H1 (cell line): ENCODE results near the gene ZNF670. TPM values are rescaled to one million over a fixed set of nuclear protein-coding genes. Genes with fewer than 3 reads are reported as not detected.

Experiments
- CTCF ChIA-PET: fragments of 300-600 bp; sonication (Branson Sonifier 250); formaldehyde crosslinking; loops from one replicate; lab custom pipeline; 2021; ENCODE audit not compliant: partially characterized antibody; lab: Charles Lee
- POLR2A ChIA-PET: fragments of 300-600 bp; sonication (Branson Sonifier 250); formaldehyde crosslinking; loops from one replicate; lab custom pipeline; 2021; ENCODE audit warnings: inconsistent platforms; ENCODE audit not compliant: partially characterized antibody; lab: Charles Lee
- DNase-seq, 2 experiments: peaks; one replicate each; pipeline versions ENCODE4 v3.0.0 to v3.0.0-alpha.2; 2010 to 2022; ENCODE audit warnings: low spot score in 2 of 2, low read depth in 1 of 2, mixed read lengths in 1 of 2
- FAIRE-seq: peaks from 2 replicates; lab custom pipeline; 2011; peaks lifted over from hg19 to GRCh38; lab: Jason Lieb, UNC
- H2AFZ ChIP-seq: 2 replicates; pipeline ENCODE4 v1.8.1; 2012; ENCODE audit warnings: low read length, inconsistent platforms
- H2AK5ac ChIP-seq: 2 replicates; pipeline ENCODE4 v1.6.1; 2013; ENCODE audit warnings: low read depth, low read length
- H2BK120ac ChIP-seq: replicated peaks from 2 replicates; pipeline ENCODE3; 2013; ENCODE audit warnings: low read depth, low read length, inconsistent platforms
- H2BK12ac ChIP-seq: 2 replicates; pipeline ENCODE4 v1.6.1; 2013; ENCODE audit warnings: low read depth, low read length
- H2BK15ac ChIP-seq: 2 replicates; pipeline ENCODE4 v1.6.1; 2013; ENCODE audit warnings: low read length
- H2BK20ac ChIP-seq: 2 replicates; pipeline ENCODE4 v1.6.1; 2013; ENCODE audit warnings: low read length
- H2BK5ac ChIP-seq: 2 replicates; pipeline ENCODE4 v1.6.1; 2013; ENCODE audit warnings: low read depth, low read length
- H3K14ac ChIP-seq: 2 replicates; pipeline ENCODE4 v1.6.1; 2013; ENCODE audit warnings: inconsistent platforms; ENCODE audit not compliant: insufficient read length
- H3K18ac ChIP-seq: 2 replicates; pipeline ENCODE4 v1.6.1; 2013; ENCODE audit warnings: low read length; ENCODE audit errors: extremely low read depth
- H3K23ac ChIP-seq: 2 replicates; pipeline ENCODE4 v1.6.1; 2013; ENCODE audit warnings: inconsistent platforms; ENCODE audit not compliant: insufficient read length
- H3K23me2 ChIP-seq: 2 replicates; pipeline ENCODE4 v1.6.1; 2013; ENCODE audit warnings: low read depth, low read length
- H3K27ac ChIP-seq: 2 replicates; pipeline ENCODE4 v1.6.1; 2011; ENCODE audit warnings: low read depth, low read length, inconsistent platforms
- H3K27me3 ChIP-seq, 4 experiments: replicated peaks in 1 of 4; 1 replicate in 1 of 4; 2 replicates in 3 of 4; pipeline versions ENCODE4 v1.6.1 to v1.8.1; 2011 to 2013; ENCODE audit warnings: low read length in 3 of 4, mild to moderate bottlenecking in 3 of 4, inconsistent platforms in 2 of 4, mixed read lengths in 2 of 4, moderate library complexity in 1 of 4; ENCODE audit not compliant: control insufficient read depth in 3 of 4, insufficient read depth in 3 of 4; ENCODE audit errors: extremely low read depth in 1 of 4
- H3K36me3 ChIP-seq, 4 experiments: 2 replicates each; pipeline versions ENCODE4 v1.6.1 to v1.8.1; 2011 to 2013; ENCODE audit warnings: mild to moderate bottlenecking in 4 of 4, low read length in 3 of 4, moderate library complexity in 2 of 4, control low read depth in 1 of 4, inconsistent platforms in 1 of 4; ENCODE audit not compliant: insufficient read depth in 4 of 4, control insufficient read depth in 2 of 4
- H3K4ac ChIP-seq: replicated peaks from 2 replicates; pipeline ENCODE3; 2013; ENCODE audit warnings: low read length, low read depth, mixed read lengths, inconsistent platforms; ENCODE audit not compliant: insufficient read length
- H3K4me1 ChIP-seq, 4 experiments: replicated peaks in 1 of 4; 1 replicate in 1 of 4; 2 replicates in 3 of 4; pipeline versions ENCODE4 v1.6.1 to v1.8.1; 2011 to 2013; ENCODE audit warnings: low read length in 3 of 4, inconsistent platforms in 2 of 4, mixed read lengths in 1 of 4; ENCODE audit not compliant: insufficient read depth in 4 of 4, control insufficient read depth in 3 of 4
- H3K4me2 ChIP-seq, 2 experiments: 2 replicates each; pipeline versions ENCODE4 v1.6.1 to v1.8.1; 2011 to 2013; ENCODE audit warnings: low read depth in 2 of 2, low read length in 2 of 2, control low read depth in 1 of 2, inconsistent platforms in 1 of 2, mild to moderate bottlenecking in 1 of 2; ENCODE audit not compliant: insufficient read depth in 1 of 2
- H3K4me3 ChIP-seq, 4 experiments: fragments of 200-600, 300-600 bp in 1 of 4; sonication (generic), shearing (Covaris generic), sonication (Bioruptor Twin) in 1 of 4; 2 replicates each; pipeline versions ENCODE4 v1.5.1 to v1.8.1; 2011 to 2016; ENCODE audit warnings: low read length in 4 of 4, low read depth in 3 of 4, control low read depth in 2 of 4, inconsistent platforms in 2 of 4, mild to moderate bottlenecking in 2 of 4, mixed read lengths in 1 of 4, moderate library complexity in 1 of 4; ENCODE audit not compliant: insufficient read depth in 2 of 4; ENCODE audit errors: extremely low read depth in 1 of 4
- H3K56ac ChIP-seq: replicated peaks from 2 replicates; pipeline ENCODE3; 2013; ENCODE audit warnings: low read depth, mild to moderate bottlenecking, mixed read lengths, low read length, inconsistent platforms; ENCODE audit not compliant: insufficient read length
- H3K79me1 ChIP-seq: 2 replicates; pipeline ENCODE4 v1.6.1; 2013; ENCODE audit warnings: low read depth, low read length, control low read depth
- H3K79me2 ChIP-seq, 2 experiments: 2 replicates each; pipeline versions ENCODE4 v1.6.1 to v1.8.1; 2012 to 2013; ENCODE audit warnings: low read length in 2 of 2, mild to moderate bottlenecking in 2 of 2, inconsistent platforms in 1 of 2; ENCODE audit not compliant: insufficient read depth in 2 of 2, control insufficient read depth in 1 of 2
- H3K9ac ChIP-seq, 4 experiments: replicated peaks in 1 of 4; 1 replicate in 1 of 4; 2 replicates in 3 of 4; pipeline versions ENCODE4 v1.6.1 to v1.8.1; 2011 to 2013; ENCODE audit warnings: low read depth in 3 of 4, low read length in 3 of 4, control low read depth in 2 of 4, mild to moderate bottlenecking in 2 of 4, moderate library complexity in 2 of 4, inconsistent platforms in 1 of 4; ENCODE audit errors: extremely low read depth in 1 of 4
- H3K9me3 ChIP-seq, 2 experiments: 2 replicates each; pipeline versions ENCODE4 v1.6.1 to v1.8.1; 2012 to 2013; ENCODE audit warnings: mild to moderate bottlenecking in 2 of 2, moderate library complexity in 2 of 2, control low read depth in 1 of 2, inconsistent platforms in 1 of 2, low read depth in 1 of 2, low read length in 1 of 2, mixed read lengths in 1 of 2; ENCODE audit not compliant: insufficient read depth in 2 of 2
- H4K20me1 ChIP-seq, 2 experiments: replicated peaks in 1 of 2; 2 replicates each; pipeline versions ENCODE3 to v1.8.1; 2011 to 2013; ENCODE audit warnings: inconsistent platforms in 2 of 2, low read length in 2 of 2, mild to moderate bottlenecking in 1 of 2; ENCODE audit not compliant: insufficient read depth in 2 of 2, control insufficient read depth in 1 of 2
- H4K5ac ChIP-seq: 2 replicates; pipeline ENCODE4 v1.6.1; 2013; ENCODE audit warnings: low read length, low read depth, mixed read lengths, inconsistent platforms; ENCODE audit not compliant: insufficient read length
- H4K8ac ChIP-seq: 2 replicates; pipeline ENCODE4 v1.8.0; 2013; ENCODE audit warnings: mild to moderate bottlenecking, moderate library complexity, low read length, inconsistent platforms; ENCODE audit not compliant: insufficient read depth; ENCODE audit errors: extremely low read depth
- H4K91ac ChIP-seq: replicated peaks from 2 replicates; pipeline ENCODE3; 2013; ENCODE audit warnings: low read length, mixed read lengths, inconsistent platforms; ENCODE audit not compliant: insufficient read length
- CBX8 ChIP-seq: fragments of 300-800, 300-1000 bp; sonication (generic); IDR thresholded peaks from 2 replicates; pipeline ENCODE4 v1.7.1; 2016; ENCODE audit warnings: low read depth, low read length, borderline replicate concordance
- POLR2AphosphoS5 ChIP-seq: IDR thresholded peaks from 2 replicates; pipeline ENCODE4 v1.6.1; 2011; ENCODE audit warnings: low read depth, low read length
- SUZ12 ChIP-seq: fragments of 200-600 bp; sonication (generic); IDR thresholded peaks from 2 replicates; pipeline ENCODE4 v1.6.1; 2012; ENCODE audit warnings: mild to moderate bottlenecking, inconsistent platforms, low read length, moderate library complexity, mixed read lengths
- WGBS, 2 experiments: shearing (Covaris generic) in 1 of 2; methylation state at CpG; one replicate each; pipeline versions ENCODE4 v1.1.6 to v1.1.7; 2013 to 2015; ENCODE audit warnings: low lambda C conversion rate in 2 of 2, mixed read lengths in 2 of 2, inconsistent platforms in 1 of 2, low coverage in 1 of 2, missing lambda C conversion rate in 1 of 2; ENCODE audit not compliant: insufficient replicate concordance in 2 of 2, insufficient coverage in 1 of 2, insufficient read length in 1 of 2; ENCODE audit errors: extremely low coverage in 1 of 2, missing lambda C conversion rate in 1 of 2; 5-methylcytosine and 5-hydroxymethylcytosine counted together
- polyA plus RNA-seq, 7 experiments: library from polyadenylated mRNA; depleted of rRNA in 3 of 7; stranded (reverse) in 5 of 7; unstranded in 2 of 7; fragments of >200 nt in 5 of 7; fragments of 200-250 nt in 2 of 7; gene quantifications; 1 replicate in 5 of 7; 2 replicates in 1 of 7; 4 replicates in 1 of 7; pipeline versions ENCODE4 v1.2.1 to v1.2.3, GENCODE V29; 2011 to 2013; ENCODE audit warnings: missing spikeins in 2 of 7, mixed read lengths in 2 of 7
- total RNA-seq: library from RNA; stranded (reverse); fragmentation: NEBNext Ultra II Directional; extraction: Animal tissue kit (Norgen Biotek cat#: 25700); gene quantifications from 2 replicates; pipeline ENCODE4 v1.2.1, GENCODE V29; 2021

ZNF670 gene
- total and polyA plus RNA-seq, 2 of the 8 experiments (the other 6 are each of a cell fraction or from before 2014, with no cell fraction given): 2.8 to 15.4 TPM

GRCh38 chr1:247096958-247097357, 18.3 kb upstream of the ZNF670 start:
- Histone ChIP-seq H3K9me3 (0 out of 4 replicates have a peak, but pooled peaks cover 0 to 3% of the 10 kb centered on the region in 2 experiments), H2BK15ac (no peak overlapping the region), H3K9ac (no peak overlapping the region), H4K20me1 (peaks cover 5 to 10% of the 10 kb centered on the region in 2 experiments), H2BK20ac (no peak overlapping the region), H3K36me3 (peaks cover 13 to 39% (median 26%) of the 10 kb centered on the region in 4 experiments), H3K18ac (no peak overlapping the region), H3K4ac (no peak overlapping the region), H3K79me2 (peaks cover 1 to 22% of the 10 kb centered on the region in 2 experiments; a peak in 3 of 4 replicates), H4K5ac (no peak overlapping the region), H3K56ac (no peak overlapping the region), H3K79me1 (peaks cover 2% of the 10 kb centered on the region; the same call in 1 of the 2 replicates), H4K8ac (no peak overlapping the region), H3K4me2 (no peak overlapping the region), H2AK5ac (no peak overlapping the region), H3K14ac (no peak overlapping the region), H4K91ac (no peak overlapping the region), H2AFZ (no peak overlapping the region), H3K4me3 (no peak overlapping the region), H3K23ac (no peak overlapping the region), H3K27ac (no peak overlapping the region), H2BK120ac (no peak overlapping the region), H2BK5ac (no peak overlapping the region), H3K27me3 (no peaks in the 10 kb centered on the region), H2BK12ac (no peak overlapping the region), H3K4me1 (no peaks in the 10 kb centered on the region), H3K23me2 (no peaks in the 10 kb centered on the region)
- CTCF ChIA-PET: no interaction called here
- WGBS, 2 experiments: 92% methylated on average over 5 of the region's 5 CpGs; no CpG with 5 or more reads in 1 of the 2 experiments
- TF ChIP-seq POLR2AphosphoS5 (peak; percentile 58; the same call in 1 of the 2 replicates), SUZ12 (0 out of 2 replicates have a peak, but pooled peaks have one; percentile 13), CBX8 (no peak)
- FAIRE-seq (no peak), DNase-seq (no peak)
- POLR2A ChIA-PET: no interaction called here
